ENCODE measurements around the gene TATDN3.
"Not testable (repeated sequence)": the region's sequence is repeated elsewhere in the genome, so short reads cannot be mapped to it uniquely, and the experiment has no call there.

- TF ChIP-seq, protein P1, sequence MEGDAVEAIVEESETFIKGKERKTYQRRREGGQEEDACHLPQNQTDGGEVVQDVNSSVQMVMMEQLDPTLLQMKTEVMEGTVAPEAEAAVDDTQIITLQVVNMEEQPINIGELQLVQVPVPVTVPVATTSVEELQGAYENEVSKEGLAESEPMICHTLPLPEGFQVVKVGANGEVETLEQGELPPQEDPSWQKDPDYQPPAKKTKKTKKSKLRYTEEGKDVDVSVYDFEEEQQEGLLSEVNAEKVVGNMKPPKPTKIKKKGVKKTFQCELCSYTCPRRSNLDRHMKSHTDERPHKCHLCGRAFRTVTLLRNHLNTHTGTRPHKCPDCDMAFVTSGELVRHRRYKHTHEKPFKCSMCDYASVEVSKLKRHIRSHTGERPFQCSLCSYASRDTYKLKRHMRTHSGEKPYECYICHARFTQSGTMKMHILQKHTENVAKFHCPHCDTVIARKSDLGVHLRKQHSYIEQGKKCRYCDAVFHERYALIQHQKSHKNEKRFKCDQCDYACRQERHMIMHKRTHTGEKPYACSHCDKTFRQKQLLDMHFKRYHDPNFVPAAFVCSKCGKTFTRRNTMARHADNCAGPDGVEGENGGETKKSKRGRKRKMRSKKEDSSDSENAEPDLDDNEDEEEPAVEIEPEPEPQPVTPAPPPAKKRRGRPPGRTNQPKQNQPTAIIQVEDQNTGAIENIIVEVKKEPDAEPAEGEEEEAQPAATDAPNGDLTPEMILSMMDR (IDR thresholded peaks at IDR 0.05; ENCODE audit: low read length), result not testable (repeated sequence)
- TF ChIP-seq EZH2 (optimal IDR thresholded peaks at IDR 0.05; ENCODE audit: low read depth, low read length); EZH2phosphoT487 (IDR thresholded peaks at IDR 0.05; ENCODE audit: low read length): not testable (repeated sequence)
These were observed 41.8 kb downstream of the TATDN3 start for GRCh38 chr1:212833211-212834207.

Data from MM.1S (cell line).